ENCODE results near the gene PRPF40B.

Gene PRPF40B

GRCh38 chr12:49582850-49583249 lies 40.5 kb upstream of the PRPF40B start:
- no peak for TF ChIP-seq CTCF (IDR thresholded peaks at IDR 0.05; ENCODE audit: control extremely low read depth, extremely low read depth, low read depth, missing control alignments)
- no peak for DNase-seq (ENCODE audit: extremely low spot score)
- CTCF ChIA-PET, result interaction anchor here (0.8 to 8.4 kb wide), 9 partner anchors 12 to 294 kb away, joined by 3 to 113 read pairs (median 4); partner anchors contain the start of genes DNAJC22, PRPF40B and TMBIM6
- POLR2A ChIA-PET, result interaction anchor here (0.9 kb wide), 1 partner anchor 216 kb away, joined by 5 read pairs; the partner anchor contains the start of gene SPATS2

DNA sequence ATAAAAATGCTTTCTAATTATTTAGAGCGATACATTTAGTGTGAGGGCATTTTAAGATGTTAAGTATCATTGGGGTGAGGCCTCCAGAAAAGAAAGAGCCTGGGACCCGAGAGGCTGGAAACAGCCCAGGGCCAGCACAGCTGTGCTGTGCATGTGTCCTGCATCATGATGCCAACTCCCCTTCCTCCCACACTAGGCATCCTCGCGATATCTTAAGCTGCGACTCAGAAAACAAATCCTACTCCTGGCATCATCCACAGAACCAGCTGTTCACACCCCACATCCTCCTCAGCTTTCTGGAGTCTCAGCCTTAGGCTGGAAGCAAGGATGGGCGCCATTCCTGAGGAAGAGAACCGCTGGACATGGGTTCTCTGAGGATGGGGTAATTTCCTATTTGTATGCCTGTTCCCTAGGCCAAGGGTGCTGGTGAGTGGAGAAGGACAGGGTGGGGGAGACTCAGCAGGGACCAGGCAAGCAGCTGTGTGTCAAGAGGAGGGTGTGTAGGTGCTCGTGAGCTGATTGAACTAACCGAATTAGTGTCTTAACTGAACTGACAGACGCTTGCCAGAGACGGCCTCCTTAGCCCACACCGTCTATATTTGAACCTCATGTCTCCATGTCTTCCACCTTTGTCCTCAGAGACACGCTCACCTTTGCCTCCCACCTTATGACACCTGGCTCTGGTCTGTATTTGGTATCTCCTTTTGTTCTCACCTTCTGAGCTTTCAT lies 39.8 kb upstream of the PRPF40B start:
- TF ChIP-seq CTCF (IDR thresholded peaks at IDR 0.05; ENCODE audit: control extremely low read depth, extremely low read depth, low read depth, missing control alignments), result no peak
- no peak for DNase-seq (ENCODE audit: extremely low spot score)
- POLR2A ChIA-PET, result no interaction called here
- CTCF ChIA-PET, result interaction anchor here (0.8 to 8.4 kb wide), 8 partner anchors 13 to 295 kb away, joined by 3 to 113 read pairs (median 14); partner anchors contain the start of genes DNAJC22 and PRPF40B

GRCh38 chr12:49584591-49584990 lies 38.8 kb upstream of the PRPF40B start:
- CTCF ChIA-PET, result interaction anchor here (1.0 to 8.4 kb wide), 6 partner anchors 14 to 288 kb away, joined by 3 to 113 read pairs (median 40); partner anchors contain the start of genes DNAJC22 and PRPF40B
- POLR2A ChIA-PET, result no interaction called here
- TF ChIP-seq CTCF (IDR thresholded peaks at IDR 0.05; ENCODE audit: control extremely low read depth, extremely low read depth, low read depth, missing control alignments), result no peak
- DNase-seq (ENCODE audit: extremely low spot score), result no peak

GRCh38 chr12:49585477-49586459 lies 37.6 kb upstream of the PRPF40B start:
- POLR2A ChIA-PET, result no interaction called here
- CTCF ChIA-PET, result interaction anchor here (0.7 to 1.6 kb wide), 4 partner anchors 15 to 289 kb away, joined by 3 read pairs; partner anchors contain the start of gene DNAJC22
- no peak for DNase-seq (ENCODE audit: extremely low spot score)
- TF ChIP-seq CTCF (IDR thresholded peaks at IDR 0.05; ENCODE audit: control extremely low read depth, extremely low read depth, low read depth, missing control alignments), result no peak

- ChIA-PET CTCF (interaction anchor here (1.6 to 1.9 kb wide), 3 partner anchors 15 to 239 kb away, joined by 3 to 6 read pairs (median 3); no protein-coding TSS in a partner anchor), POLR2A (no interaction called here)
- DNase-seq (ENCODE audit: extremely low spot score), result no peak
- no peak for TF ChIP-seq CTCF (IDR thresholded peaks at IDR 0.05; ENCODE audit: control extremely low read depth, extremely low read depth, low read depth, missing control alignments)
Observed at GRCh38 chr12:49587174-49587908, 36.0 kb upstream of the PRPF40B start.

Measured in GM10248 (cell line).